Activated CD4-positive, alpha-beta T cell treated with anti-CD3 and anti-CD28 coated beads, Interleukin-2, Interleukin-4, amounts not matched to agents 100 ng/mL and 50 ng/mL, durations not matched to agents 16 hours and 8 hours (primary cell): ENCODE results near the gene IFNA14.
A peak's percentile ranks its signal among the peaks of the same experiment; 100 is the strongest.
"Not testable (repeated sequence)": the region's sequence is repeated elsewhere in the genome, so short reads cannot be mapped to it uniquely, and the experiment has no call there.

Experiments used
- DNase-seq: peaks from one replicate; pipeline ENCODE4 v3.0.0-alpha.2; 2020; ENCODE audit warnings: low spot score

The IFNA14 gene

DNA sequence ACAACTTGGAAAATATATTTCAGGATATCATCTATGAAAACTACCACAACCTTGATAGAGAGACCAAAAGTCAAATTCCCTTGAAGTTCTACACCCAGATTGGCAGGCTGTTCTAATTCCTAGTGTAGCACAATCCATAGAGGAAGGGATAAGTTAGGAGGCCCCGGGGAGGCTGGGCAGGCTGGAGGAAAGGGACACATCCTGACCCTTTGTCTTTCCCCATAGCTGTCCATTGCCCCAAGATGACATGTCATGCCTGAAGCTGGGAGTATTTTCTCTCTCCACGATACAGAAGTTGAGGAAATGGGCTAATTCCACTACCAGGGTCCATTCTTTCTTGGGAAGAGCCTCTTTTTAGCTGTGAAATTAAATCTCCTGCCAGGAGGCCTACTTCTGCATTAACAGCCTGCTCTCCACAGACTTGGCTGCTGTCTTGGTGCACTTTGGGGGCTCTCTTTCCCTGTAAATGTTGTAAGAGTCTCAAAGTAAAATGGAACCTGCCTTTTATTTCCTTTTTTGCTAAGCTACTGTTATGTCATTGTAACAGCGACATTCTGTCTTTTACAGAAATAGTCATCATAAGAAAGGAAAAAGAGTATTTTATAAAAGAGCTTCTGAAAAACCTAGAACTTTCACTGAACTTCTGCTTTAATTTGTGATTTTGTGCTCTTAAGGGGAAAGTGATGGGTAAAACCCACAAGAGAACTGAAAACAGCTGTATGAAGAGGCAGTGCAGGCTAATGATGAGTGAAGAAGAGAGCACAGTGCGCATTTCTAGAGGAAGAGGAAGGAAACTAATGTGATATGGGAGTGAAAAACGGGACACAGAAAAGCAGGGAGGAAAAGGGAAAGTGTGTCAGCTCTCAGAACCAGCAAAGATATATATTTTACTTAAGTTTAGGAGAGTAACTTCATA lies 26.1 kb downstream of the IFNA14 start:
- not testable (repeated sequence) for DNase-seq

GRCh38 chr9:21212160-21212559 lies 27.6 kb downstream of the IFNA14 start:
- not testable (repeated sequence) for DNase-seq

DNA sequence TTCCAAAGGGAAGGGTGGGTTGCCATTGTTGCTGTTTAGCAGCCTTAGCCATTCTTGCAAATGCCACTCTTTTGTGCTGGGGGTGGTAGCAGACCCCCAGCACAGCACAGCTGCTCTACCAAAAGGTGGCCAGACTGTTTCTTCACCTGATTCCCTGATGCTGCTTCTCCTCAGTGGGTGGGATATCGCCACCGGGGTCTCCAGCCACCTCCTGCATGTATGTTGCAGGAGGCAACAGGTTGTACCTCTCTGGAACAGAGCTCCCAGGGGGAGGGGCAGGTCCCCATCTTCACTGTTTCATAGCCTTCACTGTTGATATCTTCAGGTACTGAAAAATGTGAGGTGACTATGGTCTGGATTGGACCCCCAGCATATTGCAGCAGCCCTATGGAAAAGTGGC lies 29.0 kb downstream of the IFNA14 start:
- not testable (repeated sequence) for DNase-seq

GRCh38 chr9:21210311-21210710 lies 29.5 kb downstream of the IFNA14 start:
- no peak for DNase-seq

- not testable (repeated sequence) for DNase-seq
These were observed 32.8 kb downstream of the IFNA14 start, which contains the start of gene IFNA10 for GRCh38 chr9:21207043-21207442. TSS of gene IFNA10 (minus strand) at chr9:21207143. CDS start at chr9:21207097, 46 bp downstream.

DNA sequence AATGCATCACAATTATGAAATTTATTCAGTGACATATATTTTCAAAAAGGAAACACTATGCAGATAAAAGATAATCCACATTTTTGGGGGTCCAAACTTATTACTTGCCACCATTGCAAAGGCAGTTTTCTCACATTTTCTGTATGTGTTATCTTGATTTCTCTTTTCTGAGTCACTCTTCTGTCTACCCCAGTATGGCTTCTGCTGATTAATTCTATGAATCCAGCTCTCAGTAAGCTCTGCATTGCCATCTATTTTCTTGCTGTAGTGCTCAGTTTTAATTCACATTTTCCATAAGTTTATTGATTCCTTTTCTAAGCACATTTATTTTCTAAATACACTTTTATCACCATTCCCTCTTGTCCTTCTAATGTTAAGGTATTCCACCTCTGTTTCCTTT lies 34.6 kb downstream of the IFNA14 start:
- DNase-seq, result peak; percentile 27

GRCh38 chr9:21202105-21202504 lies 37.7 kb downstream of the IFNA14 start, which contains the start of gene IFNA7:
TSS of gene IFNA7 (minus strand) at chr9:21202205. CDS start at chr9:21202165, 40 bp downstream.
- not testable (repeated sequence) for DNase-seq

GRCh38 chr9:21194867-21195776 lies 44.7 kb downstream of the IFNA14 start:
- DNase-seq, result peak; percentile 70
